K562 (cell line): Measurements from ENCODE around the gene MRPL30. TPM values are rescaled to one million over a fixed set of nuclear protein-coding genes. Genes with fewer than 3 reads are reported as not detected.

Source experiments
- HNRNPK ChIP-seq: fragments of 200-400 bp; formaldehyde crosslinking; IDR thresholded peaks from one replicate; pipeline ENCODE4 v1.6.1; 2018; ENCODE audit warnings: mild to moderate bottlenecking, low read depth, low read length; ENCODE audit not compliant: poor library complexity, severe bottlenecking
- HOXB6 ChIP-seq: fragments of 250-450 bp; sonication (Bioruptor Pico); IDR thresholded peaks from 2 replicates; pipeline ENCODE4 v1.5.1; 2022; ENCODE audit warnings: mild to moderate bottlenecking, borderline replicate concordance
- NCOA1 ChIP-seq: fragments of 450-650 bp; IDR thresholded peaks from 2 replicates; pipeline ENCODE4 v1.6.1; 2016; ENCODE audit warnings: low read depth
- NR4A1 ChIP-seq, 2 experiments: fragments of 250-450 bp in 1 of 2; fragments of 450-650 bp in 1 of 2; sonication (Bioruptor Pico) in 1 of 2; IDR thresholded peaks; 2 replicates each; pipeline versions ENCODE4 v1.4.0 to v1.6.1; 2016 to 2020; ENCODE audit warnings: mild to moderate bottlenecking in 2 of 2, missing compliant biosample characterization in 1 of 2, missing genetic modification characterization in 1 of 2, moderate library complexity in 1 of 2
- NRF1 ChIP-seq, 2 experiments: fragments of 450-650 bp; IDR thresholded peaks in 1 of 2; conservative IDR thresholded peaks in 1 of 2; 2 replicates each; pipeline ENCODE4 v1.6.1; 2014; ENCODE audit warnings: mild to moderate bottlenecking in 2 of 2
- PHF20 ChIP-seq: fragments of 450-650 bp; IDR thresholded peaks from 2 replicates; pipeline ENCODE4 v1.6.1; 2018; ENCODE audit not compliant: partially characterized antibody
- RBBP5 ChIP-seq: fragments of 200-600 bp; sonication (generic); IDR thresholded peaks from 2 replicates; pipeline ENCODE4 v1.6.1; 2012; ENCODE audit warnings: borderline replicate concordance, mild to moderate bottlenecking, low read length, control low read depth, inconsistent platforms; ENCODE audit not compliant: insufficient read depth, poor library complexity, severe bottlenecking
- SRF ChIP-seq, 2 experiments: fragments of 250-450, 450-650 bp in 1 of 2; sonication (Bioruptor Pico) in 1 of 2; sonication (generic) in 1 of 2; formaldehyde crosslinking; IDR thresholded peaks; 2 replicates each; pipeline versions ENCODE4 v1.5.0 to v1.5.1; 2020 to 2022; ENCODE audit warnings: mild to moderate bottlenecking in 1 of 2, missing genetic modification reagents in 1 of 2
- YBX1 ChIP-seq: fragments of 450-650 bp; IDR thresholded peaks from 2 replicates; pipeline ENCODE4 v1.7.1; 2016; ENCODE audit warnings: mild to moderate bottlenecking
- ZNF41 ChIP-seq: fragments of 250-450 bp; sonication (Bioruptor Pico); conservative IDR thresholded peaks from 2 replicates; pipeline ENCODE4 v1.4.0; 2020; ENCODE audit warnings: mild to moderate bottlenecking
- ZNF764 ChIP-seq: fragments of 250-450 bp; sonication (Bioruptor Pico); IDR thresholded peaks from 2 replicates; pipeline ENCODE4 v1.4.0; 2020; ENCODE audit warnings: low read depth, mild to moderate bottlenecking, moderate library complexity
- ZZZ3 ChIP-seq: fragments of 450-650 bp; IDR thresholded peaks from 2 replicates; pipeline ENCODE4 v1.6.1; 2016; ENCODE audit warnings: antibody characterized with exemption, mild to moderate bottlenecking, moderate library complexity
- polyA plus RNA-seq, 8 experiments: library from polyadenylated mRNA; depleted of rRNA in 4 of 8; stranded (reverse) in 5 of 8; unstranded in 3 of 8; fragments of >200 nt; fragmentation: Nextera tagmentation in 2 of 8; fragmentation: Illumina TruSeq in 1 of 8; extraction: Ambion mirVana in 2 of 8; extraction: Trizol in 1 of 8; gene quantifications; 2 replicates each; pipeline versions ENCODE4 v1.2.1 to v1.2.3, GENCODE V29; 2011 to 2014; ENCODE audit warnings: inconsistent platforms in 1 of 8, missing spikeins in 1 of 8
- total RNA-seq, 7 experiments: library from RNA; depleted of rRNA in 6 of 7; stranded (reverse); fragments of >200 nt in 6 of 7; fragmentation: Illumina TruSeq in 2 of 7; extraction: Trizol in 2 of 7; gene quantifications; 2 replicates each; pipeline versions ENCODE4 v1.2.1 to v1.2.3, GENCODE V29; 2011 to 2021; ENCODE audit warnings: low replicate concordance in 1 of 7
- TF ChIP-seq, protein P1 (sequence below): fragments of 450-650 bp; formaldehyde crosslinking; IDR thresholded peaks from 2 replicates; pipeline ENCODE4 v1.4.0; 2020; ENCODE audit warnings: mild to moderate bottlenecking, moderate library complexity
- TF ChIP-seq, protein P2 (sequence below), 2 experiments: fragments of 450-650 bp in 1 of 2; IDR thresholded peaks; 2 replicates each; pipeline ENCODE4 v1.6.1; 2011 to 2017; ENCODE audit warnings: low read depth in 2 of 2, antibody characterized with exemption in 1 of 2, borderline replicate concordance in 1 of 2, low read length in 1 of 2, mild to moderate bottlenecking in 1 of 2, mixed read lengths in 1 of 2; ENCODE audit not compliant: control insufficient read depth in 1 of 2
- TF ChIP-seq, protein P3 (sequence below): fragments of 450-650 bp; IDR thresholded peaks from 2 replicates; pipeline ENCODE4 v1.6.1; 2017; ENCODE audit warnings: antibody characterized with exemption
- TF ChIP-seq, protein P4 (sequence below): IDR thresholded peaks from 2 replicates; pipeline ENCODE4 v1.6.1; 2012; ENCODE audit warnings: low read depth, low read length, improper control_type of control experiment, borderline replicate concordance

Gene MRPL30
- total and polyA plus RNA-seq, 9 of the 15 experiments (the other 6 are each of a cell fraction or from before 2014, with no cell fraction given): 63.3 to 130 (median 87.0) TPM

GRCh38 chr2:99141110-99142108, 39.6 kb upstream of the MRPL30 start, which contains the start of gene C2orf15 (continued):
- no peak for TF ChIP-seq NCOA1
- peak; percentile 96 to 97 for TF ChIP-seq NRF1 (conservative IDR thresholded peaks at IDR 0.05 in 1 of 2, IDR thresholded peaks at IDR 0.05 in 1 of 2)
- TF ChIP-seq, protein P1, sequence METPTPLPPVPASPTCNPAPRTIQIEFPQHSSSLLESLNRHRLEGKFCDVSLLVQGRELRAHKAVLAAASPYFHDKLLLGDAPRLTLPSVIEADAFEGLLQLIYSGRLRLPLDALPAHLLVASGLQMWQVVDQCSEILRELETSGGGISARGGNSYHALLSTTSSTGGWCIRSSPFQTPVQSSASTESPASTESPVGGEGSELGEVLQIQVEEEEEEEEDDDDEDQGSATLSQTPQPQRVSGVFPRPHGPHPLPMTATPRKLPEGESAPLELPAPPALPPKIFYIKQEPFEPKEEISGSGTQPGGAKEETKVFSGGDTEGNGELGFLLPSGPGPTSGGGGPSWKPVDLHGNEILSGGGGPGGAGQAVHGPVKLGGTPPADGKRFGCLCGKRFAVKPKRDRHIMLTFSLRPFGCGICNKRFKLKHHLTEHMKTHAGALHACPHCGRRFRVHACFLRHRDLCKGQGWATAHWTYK (CRISPR knock-in tag): peak; percentile 80; the same call in 1 of the 2 replicates
- peak; percentile 57 for TF ChIP-seq RBBP5
- TF ChIP-seq SRF (CRISPR knock-in tag; IDR thresholded peaks at IDR 0.05): no peak; a peak in 1 of 4 replicates
- peak; percentile 18 for TF ChIP-seq HNRNPK
- no peak for TF ChIP-seq YBX1
- TF ChIP-seq, protein P2, sequence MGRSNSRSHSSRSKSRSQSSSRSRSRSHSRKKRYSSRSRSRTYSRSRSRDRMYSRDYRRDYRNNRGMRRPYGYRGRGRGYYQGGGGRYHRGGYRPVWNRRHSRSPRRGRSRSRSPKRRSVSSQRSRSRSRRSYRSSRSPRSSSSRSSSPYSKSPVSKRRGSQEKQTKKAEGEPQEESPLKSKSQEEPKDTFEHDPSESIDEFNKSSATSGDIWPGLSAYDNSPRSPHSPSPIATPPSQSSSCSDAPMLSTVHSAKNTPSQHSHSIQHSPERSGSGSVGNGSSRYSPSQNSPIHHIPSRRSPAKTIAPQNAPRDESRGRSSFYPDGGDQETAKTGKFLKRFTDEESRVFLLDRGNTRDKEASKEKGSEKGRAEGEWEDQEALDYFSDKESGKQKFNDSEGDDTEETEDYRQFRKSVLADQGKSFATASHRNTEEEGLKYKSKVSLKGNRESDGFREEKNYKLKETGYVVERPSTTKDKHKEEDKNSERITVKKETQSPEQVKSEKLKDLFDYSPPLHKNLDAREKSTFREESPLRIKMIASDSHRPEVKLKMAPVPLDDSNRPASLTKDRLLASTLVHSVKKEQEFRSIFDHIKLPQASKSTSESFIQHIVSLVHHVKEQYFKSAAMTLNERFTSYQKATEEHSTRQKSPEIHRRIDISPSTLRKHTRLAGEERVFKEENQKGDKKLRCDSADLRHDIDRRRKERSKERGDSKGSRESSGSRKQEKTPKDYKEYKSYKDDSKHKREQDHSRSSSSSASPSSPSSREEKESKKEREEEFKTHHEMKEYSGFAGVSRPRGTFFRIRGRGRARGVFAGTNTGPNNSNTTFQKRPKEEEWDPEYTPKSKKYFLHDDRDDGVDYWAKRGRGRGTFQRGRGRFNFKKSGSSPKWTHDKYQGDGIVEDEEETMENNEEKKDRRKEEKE (IDR thresholded peaks at IDR 0.05; ENCODE audit: borderline replicate concordance in 1 of 2, control insufficient read depth in 1 of 2, low read depth in 2 of 2, low read length in 1 of 2): no peak
- TF ChIP-seq ZZZ3: no peak
- TF ChIP-seq HOXB6 (CRISPR knock-in tag): no peak
- no peak for TF ChIP-seq ZNF764 (CRISPR knock-in tag)
- no peak for TF ChIP-seq ZNF41 (CRISPR knock-in tag)
- TF ChIP-seq NR4A1 (CRISPR knock-in tag; IDR thresholded peaks at IDR 0.05): no peak
- no peak for TF ChIP-seq NR4A1 (tag; IDR thresholded peaks at IDR 0.05)
- TF ChIP-seq, protein P3, sequence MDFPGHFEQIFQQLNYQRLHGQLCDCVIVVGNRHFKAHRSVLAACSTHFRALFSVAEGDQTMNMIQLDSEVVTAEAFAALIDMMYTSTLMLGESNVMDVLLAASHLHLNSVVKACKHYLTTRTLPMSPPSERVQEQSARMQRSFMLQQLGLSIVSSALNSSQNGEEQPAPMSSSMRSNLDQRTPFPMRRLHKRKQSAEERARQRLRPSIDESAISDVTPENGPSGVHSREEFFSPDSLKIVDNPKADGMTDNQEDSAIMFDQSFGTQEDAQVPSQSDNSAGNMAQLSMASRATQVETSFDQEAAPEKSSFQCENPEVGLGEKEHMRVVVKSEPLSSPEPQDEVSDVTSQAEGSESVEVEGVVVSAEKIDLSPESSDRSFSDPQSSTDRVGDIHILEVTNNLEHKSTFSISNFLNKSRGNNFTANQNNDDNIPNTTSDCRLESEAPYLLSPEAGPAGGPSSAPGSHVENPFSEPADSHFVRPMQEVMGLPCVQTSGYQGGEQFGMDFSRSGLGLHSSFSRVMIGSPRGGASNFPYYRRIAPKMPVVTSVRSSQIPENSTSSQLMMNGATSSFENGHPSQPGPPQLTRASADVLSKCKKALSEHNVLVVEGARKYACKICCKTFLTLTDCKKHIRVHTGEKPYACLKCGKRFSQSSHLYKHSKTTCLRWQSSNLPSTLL: no peak
- TF ChIP-seq PHF20: no peak
- TF ChIP-seq, protein P4, sequence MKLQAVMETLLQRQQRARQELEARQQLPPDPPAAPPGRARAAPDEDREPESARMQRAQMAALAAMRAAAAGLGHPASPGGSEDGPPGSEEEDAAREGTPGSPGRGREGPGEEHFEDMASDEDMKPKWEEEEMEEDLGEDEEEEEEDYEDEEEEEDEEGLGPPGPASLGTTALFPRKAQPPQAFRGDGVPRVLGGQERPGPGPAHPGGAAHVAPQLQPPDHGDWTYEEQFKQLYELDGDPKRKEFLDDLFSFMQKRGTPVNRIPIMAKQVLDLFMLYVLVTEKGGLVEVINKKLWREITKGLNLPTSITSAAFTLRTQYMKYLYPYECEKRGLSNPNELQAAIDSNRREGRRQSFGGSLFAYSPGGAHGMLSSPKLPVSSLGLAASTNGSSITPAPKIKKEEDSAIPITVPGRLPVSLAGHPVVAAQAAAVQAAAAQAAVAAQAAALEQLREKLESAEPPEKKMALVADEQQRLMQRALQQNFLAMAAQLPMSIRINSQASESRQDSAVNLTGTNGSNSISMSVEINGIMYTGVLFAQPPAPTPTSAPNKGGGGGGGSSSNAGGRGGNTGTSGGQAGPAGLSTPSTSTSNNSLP: no peak
